ENCODE measurements around the gene SMAD3.

Gene SMAD3

GRCh38 chr15:67035886-67036285 lies 29.5 kb upstream of the SMAD3 start:
- DNase-seq (ENCODE audit: low spot score) = no peak
- TF ChIP-seq, protein P1, sequence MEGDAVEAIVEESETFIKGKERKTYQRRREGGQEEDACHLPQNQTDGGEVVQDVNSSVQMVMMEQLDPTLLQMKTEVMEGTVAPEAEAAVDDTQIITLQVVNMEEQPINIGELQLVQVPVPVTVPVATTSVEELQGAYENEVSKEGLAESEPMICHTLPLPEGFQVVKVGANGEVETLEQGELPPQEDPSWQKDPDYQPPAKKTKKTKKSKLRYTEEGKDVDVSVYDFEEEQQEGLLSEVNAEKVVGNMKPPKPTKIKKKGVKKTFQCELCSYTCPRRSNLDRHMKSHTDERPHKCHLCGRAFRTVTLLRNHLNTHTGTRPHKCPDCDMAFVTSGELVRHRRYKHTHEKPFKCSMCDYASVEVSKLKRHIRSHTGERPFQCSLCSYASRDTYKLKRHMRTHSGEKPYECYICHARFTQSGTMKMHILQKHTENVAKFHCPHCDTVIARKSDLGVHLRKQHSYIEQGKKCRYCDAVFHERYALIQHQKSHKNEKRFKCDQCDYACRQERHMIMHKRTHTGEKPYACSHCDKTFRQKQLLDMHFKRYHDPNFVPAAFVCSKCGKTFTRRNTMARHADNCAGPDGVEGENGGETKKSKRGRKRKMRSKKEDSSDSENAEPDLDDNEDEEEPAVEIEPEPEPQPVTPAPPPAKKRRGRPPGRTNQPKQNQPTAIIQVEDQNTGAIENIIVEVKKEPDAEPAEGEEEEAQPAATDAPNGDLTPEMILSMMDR (IDR thresholded peaks at IDR 0.05; ENCODE audit: borderline replicate concordance, control extremely low read depth, extremely low read depth, insufficient read depth, missing control alignments) = no peak
- in situ Hi-C loops (cut with MboI; ENCODE audit: low sequenced_read_pairs, unreplicated experiment) = no loop called here

GRCh38 chr15:67036775-67037555 lies 28.4 kb upstream of the SMAD3 start:
- no peak for DNase-seq (ENCODE audit: low spot score)
- in situ Hi-C loops (cut with MboI; ENCODE audit: low sequenced_read_pairs, unreplicated experiment) = no loop called here
- TF ChIP-seq, protein P1 (IDR thresholded peaks at IDR 0.05; ENCODE audit: borderline replicate concordance, control extremely low read depth, extremely low read depth, insufficient read depth, missing control alignments) = no peak

DNA sequence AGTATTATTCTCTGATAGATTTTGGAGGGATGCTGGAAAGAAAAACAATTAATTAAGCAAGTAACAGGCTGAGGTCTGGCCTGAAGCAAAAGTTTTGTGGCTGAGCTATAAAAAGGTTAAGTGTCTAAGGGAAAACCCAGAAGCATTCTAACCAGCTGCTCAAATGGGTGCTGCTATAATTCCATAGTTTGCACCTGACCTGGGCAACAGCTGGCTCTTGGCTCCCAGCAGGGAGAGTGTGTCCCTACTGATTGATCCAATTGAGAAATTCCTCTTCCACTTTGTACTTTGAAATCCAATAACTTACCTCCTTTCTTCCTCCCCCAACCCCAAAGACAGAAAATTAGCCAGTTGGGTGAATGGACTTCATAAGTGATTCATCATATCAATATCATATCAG lies 27.7 kb upstream of the SMAD3 start:
- DNase-seq (ENCODE audit: low spot score) = no peak
- TF ChIP-seq, protein P1 (IDR thresholded peaks at IDR 0.05; ENCODE audit: borderline replicate concordance, control extremely low read depth, extremely low read depth, insufficient read depth, missing control alignments) = no peak
- in situ Hi-C loops (cut with MboI; ENCODE audit: low sequenced_read_pairs, unreplicated experiment) = no loop called here

DNA sequence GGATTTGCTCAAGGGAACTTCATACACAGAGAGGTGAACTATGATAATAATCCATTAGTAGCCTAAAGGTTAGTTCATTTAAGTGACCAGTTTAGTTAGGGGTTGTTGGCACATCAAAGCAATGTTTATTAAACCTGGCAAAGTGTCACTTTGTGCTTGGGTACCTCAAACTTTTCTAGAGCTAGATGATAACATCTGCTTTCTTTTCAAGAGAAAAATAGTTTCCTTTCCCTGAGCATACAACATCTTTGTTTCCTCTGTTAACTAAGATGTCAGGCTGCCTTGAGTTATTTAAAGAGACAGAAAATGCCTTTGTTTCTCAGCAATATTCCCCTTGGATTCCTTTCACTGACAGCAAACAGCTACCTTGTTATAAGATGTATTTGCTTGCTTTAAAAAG lies 26.7 kb upstream of the SMAD3 start:
- TF ChIP-seq, protein P1 (IDR thresholded peaks at IDR 0.05; ENCODE audit: borderline replicate concordance, control extremely low read depth, extremely low read depth, insufficient read depth, missing control alignments) = no peak
- in situ Hi-C loops (cut with MboI; ENCODE audit: low sequenced_read_pairs, unreplicated experiment) = no loop called here
- no peak for DNase-seq (ENCODE audit: low spot score)

DNA sequence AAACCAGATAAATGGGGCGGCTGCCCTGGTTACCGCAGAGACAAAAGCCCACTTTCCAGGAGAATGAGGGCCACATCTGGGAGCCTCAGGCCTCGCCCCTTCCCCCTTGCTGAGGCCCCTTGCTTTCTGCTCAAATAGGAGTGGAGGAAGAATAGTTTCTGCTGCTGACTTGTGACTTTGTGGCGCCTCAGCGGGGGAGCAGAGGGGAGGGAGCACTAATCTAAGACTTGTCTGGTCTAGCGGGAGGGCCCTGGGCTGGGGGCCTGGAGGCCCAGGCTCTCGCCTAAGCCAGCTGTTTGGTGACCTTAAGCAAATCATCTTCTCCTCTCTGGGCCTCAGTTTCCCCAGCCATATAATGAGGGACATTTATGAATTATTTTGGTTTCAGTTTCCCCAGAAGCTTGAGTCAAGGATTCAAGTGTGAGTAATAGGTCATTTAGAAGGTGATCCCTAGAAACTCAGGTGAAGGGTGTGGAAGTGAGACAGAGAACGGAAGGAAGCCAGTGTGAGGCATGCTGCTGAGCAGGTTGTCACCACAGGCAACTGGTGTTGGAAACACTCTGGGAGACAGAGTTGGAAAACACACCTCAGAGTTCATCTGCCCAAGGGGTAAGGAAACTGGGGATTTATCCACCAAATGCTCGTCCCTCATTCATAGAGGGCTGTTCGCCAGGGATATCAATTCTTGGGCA lies 25.9 kb upstream of the SMAD3 start:
- no peak for DNase-seq (ENCODE audit: low spot score)
- TF ChIP-seq, protein P1 (IDR thresholded peaks at IDR 0.05; ENCODE audit: borderline replicate concordance, control extremely low read depth, extremely low read depth, insufficient read depth, missing control alignments) = no peak
- in situ Hi-C loops (cut with MboI; ENCODE audit: low sequenced_read_pairs, unreplicated experiment) = no loop called here

GRCh38 chr15:67040277-67040676 lies 25.1 kb upstream of the SMAD3 start:
- in situ Hi-C loops (cut with MboI; ENCODE audit: low sequenced_read_pairs, unreplicated experiment) = no loop called here
- TF ChIP-seq, protein P1 (IDR thresholded peaks at IDR 0.05; ENCODE audit: borderline replicate concordance, control extremely low read depth, extremely low read depth, insufficient read depth, missing control alignments) = no peak
- DNase-seq (ENCODE audit: low spot score) = no peak

Measured in GM13976 (cell line).